ENCODE data around the gene KCNK13.
"Not testable (repeated sequence)": the region's sequence is repeated elsewhere in the genome, so short reads cannot be mapped to it uniquely, and the experiment has no call there.

The KCNK13 gene

DNA sequence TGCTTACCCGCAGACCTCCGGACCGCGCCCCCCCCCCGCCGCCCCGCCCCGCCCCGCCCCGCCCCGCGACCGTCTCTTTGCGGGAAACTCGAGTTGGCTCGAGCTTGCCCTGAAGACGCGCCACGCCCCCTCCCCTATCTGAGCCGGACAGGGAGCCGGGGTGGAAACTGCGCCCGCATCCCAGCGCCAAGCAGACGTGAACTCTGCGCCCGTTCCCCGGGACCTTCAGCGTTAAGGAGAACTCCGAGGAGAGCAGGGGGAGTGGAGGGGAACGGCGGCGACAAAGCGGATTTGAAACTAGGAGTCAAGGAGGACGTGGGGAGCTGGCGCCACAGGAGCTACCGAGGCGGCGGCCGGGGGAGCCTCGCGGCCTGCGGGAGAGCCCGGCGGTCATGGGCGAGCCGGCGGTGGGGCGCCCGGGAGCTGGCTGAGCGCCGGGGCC, at the start of gene KCNK13:
KCNK13 (plus strand) TSS at position 310 of the 442 bp plus-strand sequence. CDS start 212 bp downstream, outside the sequence.
- in situ Hi-C loops (cut with MboI; ENCODE audit: low sequenced_read_pairs, unreplicated experiment) = no loop called here
- peak; percentile 59 for DNase-seq (ENCODE audit: low spot score)
- TF ChIP-seq CTCF (IDR thresholded peaks at IDR 0.05; ENCODE audit: borderline replicate concordance, control extremely low read depth, extremely low read depth, insufficient read depth, missing control alignments) = no peak

GRCh38 chr14:90017371-90017770, 44.4 kb upstream of the KCNK13 start:
- TF ChIP-seq CTCF (IDR thresholded peaks at IDR 0.05; ENCODE audit: borderline replicate concordance, control extremely low read depth, extremely low read depth, insufficient read depth, missing control alignments) = no peak
- no peak for DNase-seq (ENCODE audit: low spot score)
- in situ Hi-C loops (cut with MboI; ENCODE audit: low sequenced_read_pairs, unreplicated experiment) = no loop called here

GRCh38 chr14:90019824-90020523, 41.8 kb upstream of the KCNK13 start:
- TF ChIP-seq CTCF (IDR thresholded peaks at IDR 0.05; ENCODE audit: borderline replicate concordance, control extremely low read depth, extremely low read depth, insufficient read depth, missing control alignments) = no peak
- in situ Hi-C loops (cut with MboI; ENCODE audit: low sequenced_read_pairs, unreplicated experiment) = no loop called here
- DNase-seq (ENCODE audit: low spot score) = no peak

DNA sequence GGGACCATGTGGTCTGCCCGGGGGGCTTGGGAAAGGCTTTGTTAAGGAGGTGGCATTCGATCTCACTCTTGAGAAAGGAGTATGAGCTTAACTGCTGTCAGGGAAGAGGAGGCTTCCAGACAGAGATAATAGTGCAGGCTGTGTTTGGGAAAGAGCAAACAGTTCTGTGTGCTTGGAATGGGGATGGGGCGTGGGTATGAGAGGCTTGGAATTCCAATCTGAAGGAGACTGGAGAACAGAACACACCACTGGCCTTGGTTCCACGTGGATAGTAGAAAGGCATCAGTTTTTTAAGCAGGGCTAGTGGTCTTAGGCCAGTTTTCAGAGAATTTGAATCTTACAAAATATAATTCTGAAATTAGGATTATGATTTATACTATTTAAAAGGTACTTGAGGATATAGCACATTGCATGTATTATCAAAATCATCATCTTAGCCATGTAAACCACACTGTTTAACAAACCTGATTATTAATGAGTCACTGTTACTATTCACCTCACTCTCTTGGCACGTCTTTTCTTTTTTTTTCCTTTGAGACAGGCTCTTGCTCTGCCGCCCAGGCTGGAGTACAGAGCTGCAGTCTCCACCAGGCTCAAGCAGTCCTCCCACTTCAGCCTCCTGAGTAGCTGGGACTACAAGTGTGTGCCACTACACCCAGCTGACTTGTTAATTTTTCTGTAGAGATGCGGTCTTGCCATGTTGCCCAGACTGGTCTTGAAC, 38.5 kb upstream of the KCNK13 start:
- DNase-seq (ENCODE audit: low spot score) = no peak
- in situ Hi-C loops (cut with MboI; ENCODE audit: low sequenced_read_pairs, unreplicated experiment) = no loop called here
- no peak for TF ChIP-seq CTCF (IDR thresholded peaks at IDR 0.05; ENCODE audit: borderline replicate concordance, control extremely low read depth, extremely low read depth, insufficient read depth, missing control alignments)

DNA sequence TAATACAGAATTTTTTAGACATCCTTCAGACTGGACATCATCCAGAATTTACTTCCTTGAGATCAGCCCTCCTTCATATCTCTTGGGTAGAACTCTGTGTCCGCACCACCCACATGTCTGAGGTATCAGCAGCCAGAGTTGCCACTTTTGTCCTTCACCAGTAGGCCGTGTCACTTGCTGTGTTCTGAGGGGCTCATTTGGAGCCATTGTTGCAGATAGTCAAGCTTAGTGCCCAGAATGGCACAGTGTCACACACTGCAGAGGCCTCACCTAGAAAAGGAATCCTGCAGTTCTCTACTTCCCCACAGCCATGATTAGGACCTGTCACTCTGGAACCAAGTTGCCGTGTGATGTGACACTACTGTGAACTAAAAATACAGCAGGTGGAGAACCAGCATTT, 36.9 kb upstream of the KCNK13 start:
- no peak for TF ChIP-seq CTCF (IDR thresholded peaks at IDR 0.05; ENCODE audit: borderline replicate concordance, control extremely low read depth, extremely low read depth, insufficient read depth, missing control alignments)
- DNase-seq (ENCODE audit: low spot score) = no peak
- in situ Hi-C loops (cut with MboI; ENCODE audit: low sequenced_read_pairs, unreplicated experiment) = no loop called here

- in situ Hi-C loops (cut with MboI; ENCODE audit: low sequenced_read_pairs, unreplicated experiment); DNase-seq (ENCODE audit: low spot score): not testable (repeated sequence)
These were observed 35.2 kb upstream of the KCNK13 start for GRCh38 chr14:90026608-90027007.

- no peak for DNase-seq (ENCODE audit: low spot score)
- in situ Hi-C loops (cut with MboI; ENCODE audit: low sequenced_read_pairs, unreplicated experiment) = no loop called here
- TF ChIP-seq CTCF (IDR thresholded peaks at IDR 0.05; ENCODE audit: borderline replicate concordance, control extremely low read depth, extremely low read depth, insufficient read depth, missing control alignments) = no peak
These were observed 34.0 kb upstream of the KCNK13 start for GRCh38 chr14:90027842-90028241.
